Keratinocyte (primary cell): Measurements from ENCODE around the gene ZFYVE26. TPM values are rescaled to one million over a fixed set of nuclear protein-coding genes. Genes with fewer than 3 reads are reported as not detected.

Experiments used
- DNase-seq: peaks from one replicate; pipeline ENCODE4 v3.0.0-alpha.2; 2011; ENCODE audit warnings: low read depth, missing footprints, low spot score
- FAIRE-seq: peaks from 2 replicates; lab custom pipeline; 2011; peaks lifted over from hg19 to GRCh38; lab: Jason Lieb, UNC
- H2AFZ ChIP-seq: 2 replicates; pipeline ENCODE4 v1.6.0; 2012; ENCODE audit warnings: low read length, control low read depth, inconsistent platforms; ENCODE audit not compliant: control insufficient read depth
- H3K27ac ChIP-seq: 2 replicates; pipeline ENCODE4 v1.5.1; 2011; ENCODE audit warnings: low read length; ENCODE audit not compliant: control insufficient read depth, insufficient read depth
- H3K27me3 ChIP-seq: 3 replicates; pipeline ENCODE4 v1.6.0; 2011; ENCODE audit warnings: low read length; ENCODE audit not compliant: control insufficient read depth, insufficient read depth; ENCODE audit errors: extremely low read depth
- H3K36me3 ChIP-seq, 2 experiments: 2 replicates in 1 of 2; 3 replicates in 1 of 2; pipeline ENCODE4 v1.5.1; 2011; ENCODE audit warnings: low read length in 2 of 2, mild to moderate bottlenecking in 1 of 2; ENCODE audit not compliant: control insufficient read depth in 2 of 2, insufficient read depth in 2 of 2; ENCODE audit errors: extremely low read depth in 1 of 2
- H3K4me1 ChIP-seq: 3 replicates; pipeline ENCODE4 v1.5.1; 2011; ENCODE audit warnings: low read length; ENCODE audit not compliant: control insufficient read depth, insufficient read depth; ENCODE audit errors: extremely low read depth
- H3K4me2 ChIP-seq: 3 replicates; pipeline ENCODE4 v1.6.0; 2011; ENCODE audit warnings: low read depth, low read length; ENCODE audit not compliant: control insufficient read depth, insufficient read depth; ENCODE audit errors: extremely low read depth
- H3K4me3 ChIP-seq, 3 experiments: fragments of 200-600 bp in 1 of 3; sonication (generic) in 1 of 3; 2 replicates in 2 of 3; 3 replicates in 1 of 3; pipeline ENCODE4 v1.5.1; 2011 to 2016; ENCODE audit warnings: low read length in 3 of 3, mild to moderate bottlenecking in 3 of 3, control low read depth in 2 of 3, inconsistent platforms in 1 of 3, low read depth in 1 of 3, mixed read lengths in 1 of 3, mixed run types in 1 of 3, moderate library complexity in 1 of 3; ENCODE audit not compliant: control insufficient read depth in 2 of 3, insufficient read depth in 2 of 3; ENCODE audit errors: extremely low read depth in 1 of 3
- H3K79me2 ChIP-seq: 2 replicates; pipeline ENCODE4 v1.6.0; 2012; ENCODE audit warnings: low read length; ENCODE audit not compliant: control insufficient read depth, insufficient read depth
- H3K9ac ChIP-seq: 3 replicates; pipeline ENCODE4 v1.6.0; 2011; ENCODE audit warnings: low read length; ENCODE audit not compliant: control insufficient read depth, insufficient read depth; ENCODE audit errors: extremely low read depth
- H3K9me1 ChIP-seq: 3 replicates; pipeline ENCODE4 v1.6.0; 2011; ENCODE audit warnings: low read length; ENCODE audit not compliant: control insufficient read depth, insufficient read depth; ENCODE audit errors: extremely low read depth
- H3K9me3 ChIP-seq: 2 replicates; pipeline ENCODE4 v1.5.1; 2012; ENCODE audit warnings: low read depth, low read length; ENCODE audit not compliant: control insufficient read depth
- H4K20me1 ChIP-seq: 3 replicates; pipeline ENCODE4 v1.6.0; 2011; ENCODE audit warnings: low read length; ENCODE audit not compliant: control insufficient read depth, insufficient read depth; ENCODE audit errors: extremely low read depth
- CTCF ChIP-seq, 3 experiments: IDR thresholded peaks in 1 of 3; conservative IDR thresholded peaks in 1 of 3; optimal IDR thresholded peaks in 1 of 3; 2 replicates in 2 of 3; 3 replicates in 1 of 3; pipeline versions ENCODE3 to v1.5.1; 2011; ENCODE audit warnings: low read length in 3 of 3, mild to moderate bottlenecking in 3 of 3, moderate library complexity in 2 of 3, control low read depth in 1 of 3, inconsistent platforms in 1 of 3; ENCODE audit not compliant: insufficient read depth in 2 of 3; ENCODE audit errors: extremely low read depth in 1 of 3
- EZH2 ChIP-seq: IDR thresholded peaks from one replicate; pipeline ENCODE4 v1.6.1; 2012; ENCODE audit warnings: inconsistent platforms, mild to moderate bottlenecking, low read length, moderate library complexity
- dilution Hi-C: fragments of 300-500 bp; cut with MboI; formaldehyde crosslinking; loops from one replicate; pipeline ENCODE4 v1.7.0; 2020; ENCODE audit warnings: low sequenced_read_pairs; ENCODE audit not compliant: extremely low pct_ligation_motif_present
- polyA plus RNA-seq, 5 experiments: library from polyadenylated mRNA; depleted of rRNA in 3 of 5; stranded (reverse) in 3 of 5; stranded (forward) in 1 of 5; unstranded in 1 of 5; fragments of >200 nt; gene quantifications; 1 replicate in 1 of 5; 2 replicates in 3 of 5; 3 replicates in 1 of 5; pipeline versions ENCODE4 v1.2.1 to v1.2.3, GENCODE V29; 2011 to 2012; ENCODE audit warnings: missing spikeins in 2 of 5, low read depth in 1 of 5, low replicate concordance in 1 of 5

ZFYVE26 gene
- polyA plus RNA-seq, 1 donor (not counting 4 experiments of a cell fraction or from before 2014, with no cell fraction given), result 9.8 TPM

GRCh38 chr14:67833403-67833802 lies 17.0 kb upstream of the ZFYVE26 start:
- Histone ChIP-seq H3K4me2 (no peak overlapping the region), H3K36me3 (peaks cover 0 to 3% of the 10 kb centered on the region in 2 experiments), H3K27ac (peak overlapping the region; percentile 57), H3K9me1 (no peaks in the 10 kb centered on the region), H3K9ac (no peak overlapping the region), H3K4me1 (peaks cover 6% of the 10 kb centered on the region), H3K4me3 (no peak overlapping the region), H3K79me2 (no peaks in the 10 kb centered on the region), H3K9me3 (no peaks in the 10 kb centered on the region), H4K20me1 (no peaks in the 10 kb centered on the region), H2AFZ (no peak overlapping the region), H3K27me3 (no peaks in the 10 kb centered on the region)
- FAIRE-seq (no peak), DNase-seq (no peak)
- TF ChIP-seq EZH2 (no peak), CTCF (optimal IDR thresholded peaks at IDR 0.05 in 1 of 3, IDR thresholded peaks at IDR 0.05 in 1 of 3, conservative IDR thresholded peaks at IDR 0.05 in 1 of 3; ENCODE audit: extremely low read depth in 1 of 3, insufficient read depth in 2 of 3, low read length in 3 of 3) (no peak)
- dilution Hi-C loops, result no loop called here

- TF ChIP-seq CTCF (optimal IDR thresholded peaks at IDR 0.05 in 1 of 3, IDR thresholded peaks at IDR 0.05 in 1 of 3, conservative IDR thresholded peaks at IDR 0.05 in 1 of 3; ENCODE audit: extremely low read depth in 1 of 3, insufficient read depth in 2 of 3, low read length in 3 of 3), result no peak
- no peak overlapping the region for H2AFZ ChIP-seq
- H3K9me1 ChIP-seq, result no peaks in the 10 kb centered on the region
- no peaks in the 10 kb centered on the region for H3K9me3 ChIP-seq
- H3K4me1 ChIP-seq, result peaks cover 6% of the 10 kb centered on the region
- no peaks in the 10 kb centered on the region for H4K20me1 ChIP-seq
- no peak overlapping the region for H3K4me2 ChIP-seq
- no peak overlapping the region for H3K27ac ChIP-seq
- dilution Hi-C loops, result no loop called here
- H3K9ac ChIP-seq, result no peak overlapping the region
- DNase-seq (no peak), FAIRE-seq (no peak)
- H3K4me3 ChIP-seq, result no peak overlapping the region
- no peaks in the 10 kb centered on the region for H3K79me2 ChIP-seq
- peaks cover 2 to 3% of the 10 kb centered on the region in 2 experiments for H3K36me3 ChIP-seq
- no peaks in the 10 kb centered on the region for H3K27me3 ChIP-seq
These were observed 14.7 kb upstream of the ZFYVE26 start for GRCh38 chr14:67831113-67831512.
